ENCODE measurements around the gene ZNF444.

DNA sequence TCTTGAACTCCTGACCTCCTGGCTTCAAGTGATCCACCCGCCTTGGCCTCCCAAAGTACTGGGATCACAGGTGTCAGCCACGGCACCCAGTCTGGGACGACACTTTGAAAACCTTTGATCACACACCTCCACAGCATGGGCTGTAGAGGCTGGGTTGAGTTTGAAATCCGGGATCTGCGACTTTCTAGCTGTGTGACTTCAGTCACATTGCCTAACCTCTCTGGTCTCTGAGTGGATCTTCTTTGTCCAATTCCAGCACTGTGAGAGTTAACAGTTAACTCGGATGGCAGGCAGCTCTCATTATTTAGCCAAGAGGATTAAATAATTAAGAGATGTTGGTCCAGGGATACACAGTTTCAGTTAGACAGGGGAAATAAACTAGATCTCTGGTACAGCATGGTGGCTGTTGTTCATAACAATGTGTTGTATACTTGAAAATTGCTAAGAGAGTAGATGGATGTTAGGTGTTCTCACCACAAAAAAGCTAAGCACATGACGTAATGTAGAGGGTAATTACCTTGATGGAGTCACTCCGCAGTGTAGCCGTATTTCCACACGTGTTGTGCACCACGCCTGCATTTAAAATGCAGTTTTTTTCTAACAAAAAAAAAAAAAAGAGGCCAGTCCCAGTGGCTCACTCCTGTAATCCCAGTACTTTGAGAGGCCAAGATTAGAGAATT, 36.6 kb downstream of the ZNF444 start:
- TF ChIP-seq, protein P1, sequence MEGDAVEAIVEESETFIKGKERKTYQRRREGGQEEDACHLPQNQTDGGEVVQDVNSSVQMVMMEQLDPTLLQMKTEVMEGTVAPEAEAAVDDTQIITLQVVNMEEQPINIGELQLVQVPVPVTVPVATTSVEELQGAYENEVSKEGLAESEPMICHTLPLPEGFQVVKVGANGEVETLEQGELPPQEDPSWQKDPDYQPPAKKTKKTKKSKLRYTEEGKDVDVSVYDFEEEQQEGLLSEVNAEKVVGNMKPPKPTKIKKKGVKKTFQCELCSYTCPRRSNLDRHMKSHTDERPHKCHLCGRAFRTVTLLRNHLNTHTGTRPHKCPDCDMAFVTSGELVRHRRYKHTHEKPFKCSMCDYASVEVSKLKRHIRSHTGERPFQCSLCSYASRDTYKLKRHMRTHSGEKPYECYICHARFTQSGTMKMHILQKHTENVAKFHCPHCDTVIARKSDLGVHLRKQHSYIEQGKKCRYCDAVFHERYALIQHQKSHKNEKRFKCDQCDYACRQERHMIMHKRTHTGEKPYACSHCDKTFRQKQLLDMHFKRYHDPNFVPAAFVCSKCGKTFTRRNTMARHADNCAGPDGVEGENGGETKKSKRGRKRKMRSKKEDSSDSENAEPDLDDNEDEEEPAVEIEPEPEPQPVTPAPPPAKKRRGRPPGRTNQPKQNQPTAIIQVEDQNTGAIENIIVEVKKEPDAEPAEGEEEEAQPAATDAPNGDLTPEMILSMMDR (conservative IDR thresholded peaks at IDR 0.05; ENCODE audit: low read length), result no peak
- TF ChIP-seq EZH2phosphoT487 (IDR thresholded peaks at IDR 0.05; ENCODE audit: borderline replicate concordance, low read depth, low read length), result no peak
